ENCODE measurements around the gene SGMS1. TPM values are rescaled to one million over a fixed set of nuclear protein-coding genes. Genes with fewer than 3 reads are reported as not detected.

The SGMS1 gene
- total RNA-seq, 1 experiment from 2014 or later, result 20.4 TPM

- H3K18ac ChIP-seq (ENCODE audit: insufficient read length, low read depth, low read length), result no peak overlapping the region
- H3K14ac ChIP-seq (ENCODE audit: insufficient read depth, low read length), result no peak overlapping the region
- Mint-ChIP-seq H3K4me1 (peaks cover 39 to 41% of the 10 kb centered on the region in 2 experiments), H3K4me3 (no peak overlapping the region), H3K27me3 (ENCODE audit: low read depth) (no peaks in the 10 kb centered on the region), H3K36me3 (ENCODE audit: insufficient read depth in 1 of 3, low read depth in 3 of 3) (no peaks in the 10 kb centered on the region), H3K9me3 (no peaks in the 10 kb centered on the region), H3K27ac (peak overlapping the region in 1 of 3 experiments; percentile 68; a peak in 1 of 7 replicates)
- no peak for DNase-seq
- H2BK120ac ChIP-seq (ENCODE audit: low read depth, low read length, poor library complexity, severe bottlenecking), result no peak overlapping the region
- H2AFZ ChIP-seq (ENCODE audit: low read length), result no peak overlapping the region
- H2BK20ac ChIP-seq (ENCODE audit: low read depth, low read length, poor library complexity, severe bottlenecking), result no peak overlapping the region
- no peak overlapping the region for H3K4me2 ChIP-seq (ENCODE audit: insufficient read depth, insufficient read length, low read length)
- H2AK5ac ChIP-seq (ENCODE audit: insufficient read length, low read length), result no peak overlapping the region
- no peak overlapping the region for H3K27ac ChIP-seq (ENCODE audit: insufficient read length, low read depth, low read length)
- no peaks in the 10 kb centered on the region for H3K79me2 ChIP-seq (ENCODE audit: insufficient read depth, low read length)
- no peak overlapping the region for H4K8ac ChIP-seq (replicated peaks; ENCODE audit: insufficient read length, low read depth, low read length)
- no peak overlapping the region for H3K4ac ChIP-seq (ENCODE audit: low read depth, low read length)
- no peaks in the 10 kb centered on the region for H3K9me3 ChIP-seq (ENCODE audit: control insufficient read depth, low read depth, low read length)
- H2BK15ac ChIP-seq (ENCODE audit: low read depth, low read length), result no peak overlapping the region
- H3K4me1 ChIP-seq (ENCODE audit: insufficient read depth, low read length), result peaks cover 8% of the 10 kb centered on the region; the same call in 1 of the 2 replicates
- H4K91ac ChIP-seq (ENCODE audit: insufficient read length, low read depth, low read length), result no peak overlapping the region
- H3K23me2 ChIP-seq (ENCODE audit: insufficient read length, low read depth, low read length, poor library complexity, severe bottlenecking), result no peaks in the 10 kb centered on the region
- H3K9ac ChIP-seq (ENCODE audit: extremely low read depth, insufficient read length, low read length), result no peak overlapping the region
- no peaks in the 10 kb centered on the region for H4K20me1 ChIP-seq (ENCODE audit: control insufficient read depth, insufficient read depth, insufficient read length)
- H3K56ac ChIP-seq (ENCODE audit: insufficient read length, low read depth, low read length), result no peak overlapping the region
- H4K5ac ChIP-seq (ENCODE audit: insufficient read length, low read depth, low read length), result no peak overlapping the region
- H2BK12ac ChIP-seq (ENCODE audit: insufficient read length, low read depth, low read length), result no peak overlapping the region
- no peaks in the 10 kb centered on the region for H3K27me3 ChIP-seq (ENCODE audit: insufficient read depth, low read length)
- H3K79me1 ChIP-seq (ENCODE audit: insufficient read depth, low read depth, low read length, poor library complexity, severe bottlenecking), result no peaks in the 10 kb centered on the region
- no peak overlapping the region for H2BK5ac ChIP-seq (ENCODE audit: insufficient read length, low read length)
- no peak for TF ChIP-seq CTCF (conservative IDR thresholded peaks at IDR 0.05)
- H3T11ph ChIP-seq (ENCODE audit: low read length), result no peak overlapping the region
- H3K23ac ChIP-seq (ENCODE audit: insufficient read length, low read depth, low read length), result no peak overlapping the region
These were observed 100.4 kb downstream of the SGMS1 start for GRCh38 chr10:50523357-50523756.
